GM12872 (cell line): ENCODE measurements around the gene EEIG1.
A peak's percentile ranks its signal among the peaks of the same experiment; 100 is the strongest.

Experiments used
- TF ChIP-seq, protein P1 (sequence below): IDR thresholded peaks from 3 replicates; pipeline ENCODE4 v1.5.1; 2011; ENCODE audit warnings: low read depth, mild to moderate bottlenecking, low read length, moderate library complexity; ENCODE audit not compliant: insufficient read depth

Gene EEIG1

DNA sequence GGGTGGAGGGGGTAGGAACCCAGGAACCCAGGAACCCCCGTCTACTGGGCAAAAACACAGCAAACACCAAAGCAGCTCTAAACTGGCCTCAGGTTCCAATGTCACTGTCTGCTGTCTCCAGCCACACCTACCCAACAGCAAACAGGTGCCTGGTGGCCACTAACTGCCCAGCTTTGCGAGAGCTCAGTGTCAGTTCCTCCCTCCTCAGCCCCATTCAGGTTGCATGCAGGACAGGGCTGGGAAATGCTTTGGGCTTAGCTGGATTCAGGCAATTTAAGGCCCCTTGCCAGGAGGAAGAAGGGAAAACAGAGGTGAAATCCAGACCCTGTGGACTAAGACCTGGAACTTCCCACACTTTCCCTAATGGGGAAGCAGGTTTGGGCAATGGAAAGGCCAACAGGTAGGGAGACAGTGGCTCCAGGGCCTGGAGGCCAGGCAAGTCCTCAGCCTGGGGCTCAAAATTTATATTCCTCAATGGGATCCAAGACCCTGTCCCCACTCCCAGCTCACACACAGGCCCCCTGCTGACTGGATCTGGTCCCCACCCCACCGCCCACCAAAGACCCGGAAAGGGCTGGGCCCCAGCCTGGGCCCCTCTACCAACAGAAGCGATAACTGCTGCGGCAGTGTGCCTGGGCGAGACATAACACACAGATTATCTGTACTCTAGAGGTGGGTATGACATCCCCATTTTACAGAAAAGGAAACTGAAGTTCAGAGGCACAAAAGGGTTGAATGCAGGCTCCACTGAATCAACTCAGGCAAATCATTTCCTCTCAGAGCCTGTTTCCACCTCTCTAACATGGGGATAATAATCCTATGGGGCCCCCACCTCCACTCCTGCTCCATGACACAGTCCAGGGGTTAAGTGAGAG, 3.5 kb downstream of the EEIG1 start:
- TF ChIP-seq, protein P1, sequence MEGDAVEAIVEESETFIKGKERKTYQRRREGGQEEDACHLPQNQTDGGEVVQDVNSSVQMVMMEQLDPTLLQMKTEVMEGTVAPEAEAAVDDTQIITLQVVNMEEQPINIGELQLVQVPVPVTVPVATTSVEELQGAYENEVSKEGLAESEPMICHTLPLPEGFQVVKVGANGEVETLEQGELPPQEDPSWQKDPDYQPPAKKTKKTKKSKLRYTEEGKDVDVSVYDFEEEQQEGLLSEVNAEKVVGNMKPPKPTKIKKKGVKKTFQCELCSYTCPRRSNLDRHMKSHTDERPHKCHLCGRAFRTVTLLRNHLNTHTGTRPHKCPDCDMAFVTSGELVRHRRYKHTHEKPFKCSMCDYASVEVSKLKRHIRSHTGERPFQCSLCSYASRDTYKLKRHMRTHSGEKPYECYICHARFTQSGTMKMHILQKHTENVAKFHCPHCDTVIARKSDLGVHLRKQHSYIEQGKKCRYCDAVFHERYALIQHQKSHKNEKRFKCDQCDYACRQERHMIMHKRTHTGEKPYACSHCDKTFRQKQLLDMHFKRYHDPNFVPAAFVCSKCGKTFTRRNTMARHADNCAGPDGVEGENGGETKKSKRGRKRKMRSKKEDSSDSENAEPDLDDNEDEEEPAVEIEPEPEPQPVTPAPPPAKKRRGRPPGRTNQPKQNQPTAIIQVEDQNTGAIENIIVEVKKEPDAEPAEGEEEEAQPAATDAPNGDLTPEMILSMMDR, result 0 out of 3 replicates have a peak, but pooled peaks have one; percentile 9

DNA sequence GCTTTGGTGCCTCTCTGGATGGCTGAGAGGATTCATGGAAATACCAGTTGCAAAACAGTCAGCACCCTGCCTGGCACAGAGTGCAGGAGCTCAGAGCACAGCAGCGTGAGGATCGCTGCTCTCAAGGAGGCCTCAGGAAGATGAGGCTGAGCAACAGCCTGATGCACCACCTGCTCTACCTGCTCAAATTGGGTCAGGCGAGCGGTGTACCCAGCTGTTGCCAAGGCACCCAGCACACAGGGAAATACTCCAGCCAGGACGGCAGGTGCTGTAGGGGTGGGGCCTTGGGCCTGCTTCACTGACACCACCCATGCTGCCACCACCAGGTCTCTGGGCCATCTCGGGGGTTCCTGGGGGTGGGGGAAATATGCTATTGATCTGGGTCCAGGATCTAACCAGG, 4.3 kb downstream of the EEIG1 start:
- TF ChIP-seq, protein P1, result no peak

DNA sequence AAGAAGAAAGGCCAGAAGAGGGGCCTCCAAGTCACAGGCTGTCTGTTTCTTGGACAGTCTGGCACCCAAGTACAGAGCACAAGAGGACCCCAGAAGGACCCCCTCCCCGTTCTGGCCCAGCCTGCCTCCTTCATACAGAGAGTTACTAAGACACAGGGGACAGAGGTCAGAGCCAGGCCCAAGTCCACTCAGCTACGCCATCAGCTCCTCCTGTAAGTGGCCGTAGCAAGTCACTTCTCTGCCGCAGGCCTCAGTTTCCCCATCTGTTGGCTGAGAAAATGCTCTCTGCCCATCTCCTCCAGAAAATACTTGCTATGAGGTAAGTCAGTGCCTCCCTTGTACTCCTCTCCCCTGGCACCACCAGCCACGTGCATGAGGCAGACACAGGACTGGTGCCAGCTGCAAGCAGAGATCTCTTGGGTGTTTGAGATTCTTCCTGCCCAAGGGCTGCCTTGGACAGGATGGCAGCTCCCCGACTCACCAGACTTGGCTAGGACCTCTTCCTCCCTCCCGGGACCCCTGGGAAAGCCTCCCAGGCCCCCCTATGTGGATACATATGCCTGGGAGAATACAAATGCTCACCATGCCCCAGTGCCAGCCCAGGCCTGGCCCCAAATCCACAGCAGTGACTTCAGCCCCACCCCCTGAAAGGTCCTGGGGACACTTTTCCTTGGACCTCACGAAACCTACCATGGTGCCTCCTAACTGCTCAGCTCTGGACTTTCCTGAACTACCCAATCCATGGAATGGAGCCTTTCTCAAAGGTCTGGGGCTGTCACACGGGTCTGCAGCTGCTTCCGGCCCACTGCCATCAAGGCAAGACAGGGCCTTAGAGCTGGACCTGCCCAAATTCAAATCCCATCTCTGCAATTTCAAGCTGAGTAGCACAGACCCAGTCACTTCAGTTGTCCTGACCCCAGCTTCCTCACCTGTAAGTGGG, 5.1 kb downstream of the EEIG1 start:
- TF ChIP-seq, protein P1, result no peak

DNA sequence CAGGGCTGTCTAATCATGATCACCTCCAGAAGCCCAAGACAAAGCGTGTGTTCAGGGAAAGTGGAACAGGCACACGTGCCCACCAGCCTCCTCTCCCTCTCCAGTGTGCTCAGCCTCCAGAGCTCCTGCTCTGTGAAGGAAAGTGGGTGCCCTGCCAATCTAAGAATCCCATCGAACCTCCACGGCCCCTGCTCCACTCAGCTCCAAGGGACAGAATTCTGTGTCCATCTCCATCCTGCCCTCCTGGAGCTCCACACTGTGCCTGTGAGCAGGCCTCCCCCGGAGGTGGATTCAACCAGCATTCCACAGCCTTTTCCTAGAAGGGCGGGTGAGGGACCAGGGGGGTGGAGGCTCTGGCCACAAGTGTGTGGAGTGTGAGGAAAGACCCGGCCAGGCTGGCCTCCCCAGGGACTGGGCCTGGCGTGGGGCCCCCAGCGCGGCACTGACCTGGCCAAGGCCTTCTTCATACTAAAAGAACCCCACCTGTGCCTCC, 6.0 kb downstream of the EEIG1 start:
- TF ChIP-seq, protein P1, result no peak

DNA sequence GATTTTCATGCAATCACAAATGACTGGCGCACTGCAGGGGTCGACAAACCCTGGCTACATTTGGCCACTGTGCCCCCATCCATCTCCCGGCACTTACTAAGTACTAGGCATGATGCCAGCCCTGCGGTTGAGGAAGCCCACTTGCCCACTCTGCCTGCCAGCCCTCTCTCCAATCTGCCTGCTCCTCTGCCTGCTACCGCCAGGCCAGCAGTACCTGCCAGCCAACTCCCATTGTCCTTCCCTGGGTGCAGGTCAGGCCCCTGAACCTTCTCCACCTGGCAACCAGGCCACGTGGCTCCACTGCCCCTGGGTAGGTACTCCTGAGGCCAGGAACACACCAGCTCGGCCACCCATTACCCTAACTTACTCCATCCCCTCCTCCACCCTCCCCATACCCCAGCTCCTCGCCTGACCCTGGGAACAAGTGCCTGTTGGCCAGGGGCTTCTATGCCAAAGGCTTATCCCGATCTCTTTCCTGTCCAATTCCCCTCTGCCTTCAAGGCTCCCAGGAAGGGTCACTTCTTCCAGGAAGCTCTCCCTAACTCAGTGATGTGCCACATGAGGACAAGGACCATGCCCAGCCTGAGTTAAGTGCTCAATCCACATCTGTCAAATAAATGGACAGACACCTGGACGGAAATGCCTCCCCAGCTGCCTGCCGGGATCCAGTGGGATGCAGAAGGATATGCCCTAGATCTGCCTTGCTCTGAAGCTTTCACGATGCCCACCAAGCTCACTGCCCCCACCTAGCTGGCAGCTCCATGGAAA, 6.6 kb downstream of the EEIG1 start:
- TF ChIP-seq, protein P1, result no peak

DNA sequence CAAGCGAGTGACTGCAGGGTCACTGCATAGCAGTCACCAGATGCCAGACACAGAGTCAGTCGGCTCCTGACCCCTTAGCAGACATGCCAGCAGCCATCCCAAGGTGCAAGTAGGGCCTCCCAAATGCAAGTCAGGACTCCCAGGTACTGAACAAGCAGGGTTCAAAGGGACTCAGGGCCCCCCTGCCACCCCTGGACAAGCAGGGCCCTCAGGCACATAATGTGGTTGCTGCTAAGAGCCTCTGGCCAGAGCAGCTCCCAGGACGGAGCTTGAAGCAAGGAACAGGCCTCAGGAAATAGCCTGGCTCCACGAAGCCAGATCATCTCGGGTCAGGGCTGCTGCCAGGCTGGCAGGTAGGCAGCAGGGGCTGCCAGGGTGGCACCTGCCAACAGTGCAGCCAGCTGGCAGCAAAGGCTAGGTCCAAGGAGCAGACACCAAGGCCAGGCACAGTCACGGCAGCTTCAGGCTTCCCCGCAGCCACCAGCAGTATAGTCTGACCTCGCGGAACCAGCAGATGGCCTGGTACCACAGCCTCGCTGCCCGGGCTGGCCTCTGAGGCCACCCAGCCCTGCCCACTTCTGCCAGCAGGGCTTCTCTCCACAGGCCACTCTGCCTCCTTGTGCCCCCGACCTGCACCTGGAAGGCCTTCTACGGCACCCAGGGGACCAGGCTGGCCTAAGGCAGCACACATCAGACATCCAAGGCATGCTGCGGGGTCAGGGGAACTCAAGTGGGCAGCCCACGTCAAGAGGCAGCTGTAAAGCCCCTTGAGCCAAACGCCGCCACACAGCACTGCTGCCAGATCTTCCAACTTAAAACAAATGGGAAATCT, 7.4 kb downstream of the EEIG1 start:
- TF ChIP-seq, protein P1, result no peak
